Small intestine (tissue), 16 donors: Measurements from ENCODE around the gene SFXN5. TPM values are rescaled to one million over a fixed set of nuclear protein-coding genes. Genes with fewer than 3 reads are reported as not detected.
"Not testable (repeated sequence)": the region's sequence is repeated elsewhere in the genome, so short reads cannot be mapped to it uniquely, and the experiment has no call there.

Source experiments
- DNase-seq, 2 donors: peaks; one replicate each; pipeline versions ENCODE4 v3.0.0 to v3.0.0-alpha.2; 2013
- FAIRE-seq: peaks from 2 replicates; lab custom pipeline; 2012; peaks lifted over from hg19 to GRCh38; lab: Jason Lieb, UNC
- H3K27ac ChIP-seq, 3 donors: one replicate each; pipeline ENCODE4 v1.5.1; 2013; ENCODE audit warnings: low read length in 2 of 3, mild to moderate bottlenecking in 2 of 3, control low read depth in 1 of 3, inconsistent platforms in 1 of 3, low read depth in 1 of 3, moderate library complexity in 1 of 3
- H3K27me3 ChIP-seq, 3 donors: one replicate each; pipeline ENCODE4 v1.6.1; 2013; ENCODE audit warnings: low read length in 3 of 3, inconsistent platforms in 1 of 3; ENCODE audit not compliant: control insufficient read depth in 3 of 3, insufficient read depth in 3 of 3
- H3K36me3 ChIP-seq, 3 donors: one replicate each; pipeline ENCODE4 v1.6.1; 2013; ENCODE audit warnings: low read length in 3 of 3, inconsistent platforms in 1 of 3, low read depth in 1 of 3, mild to moderate bottlenecking in 1 of 3, moderate library complexity in 1 of 3; ENCODE audit not compliant: control insufficient read depth in 3 of 3, insufficient read depth in 2 of 3
- H3K4me1 ChIP-seq, 3 donors: one replicate each; pipeline ENCODE4 v1.6.1; 2013; ENCODE audit warnings: low read length in 2 of 3, inconsistent platforms in 1 of 3, low read depth in 1 of 3, mild to moderate bottlenecking in 1 of 3, moderate library complexity in 1 of 3; ENCODE audit not compliant: control insufficient read depth in 3 of 3, insufficient read depth in 2 of 3
- H3K4me3 ChIP-seq, 3 donors: one replicate each; pipeline ENCODE4 v1.5.1; 2013; ENCODE audit warnings: low read length in 3 of 3, control low read depth in 1 of 3, inconsistent platforms in 1 of 3, low read depth in 1 of 3, mild to moderate bottlenecking in 1 of 3, moderate library complexity in 1 of 3
- H3K9me3 ChIP-seq, 2 donors: one replicate each; pipeline ENCODE4 v1.6.1; 2013; ENCODE audit warnings: low read depth in 1 of 2, low read length in 1 of 2; ENCODE audit not compliant: control insufficient read depth in 2 of 2, insufficient read depth in 1 of 2
- WGBS, 3 donors: extraction: QIAGEN DNeasy Blood & Tissue Kit; methylation state at CpG; one replicate each; pipeline ENCODE4 v1.1.7; 2013; 5-methylcytosine and 5-hydroxymethylcytosine counted together
- long read RNA-seq, 10 donors: transcript quantifications; one replicate each; lab custom pipeline, GENCODE V29; 2026
- polyA plus RNA-seq, 4 donors: library from polyadenylated mRNA; stranded (reverse) in 3 of 4; unstranded in 1 of 4; fragments of 200-250 nt in 3 of 4; fragments of 120-200 nt in 1 of 4; gene quantifications; one replicate each; pipeline versions ENCODE4 v1.2.1 to v1.2.3, GENCODE V29; 2013
- donor health status: healthy with polysubstance abuse.
- donor health status: control.
- donor health status: control.
- donor health status: Bipolar disorder and iron deficiency.
- donor health status: healthy.

SFXN5 gene
- 10 to 100 TPM in 2 of 4 donors, 1 to 10 TPM in 2; 5.4 to 28.5 (median 9.8) TPM for polyA plus RNA-seq
- long read RNA-seq, donor 1, result 0 reads
- long read RNA-seq, donor 2, result 0 reads
- long read RNA-seq, donor 3, result 0 reads
- long read RNA-seq, donor 4, result 0 reads
- long read RNA-seq, donor 5, result 0 reads
- long read RNA-seq, donor 6, result 0 reads
- long read RNA-seq, donor 7, result 0 reads
- long read RNA-seq, donor 8, result 0 reads
- long read RNA-seq, donor 9, result 0 reads
- long read RNA-seq, donor 10, full-length matches to known transcripts, result 2 of 2 reads
- long read RNA-seq, donor 10, partial matches to known transcripts, result 0 of 2 reads
- long read RNA-seq, donor 10, other reads (novel, unspliced or antisense), result 0 of 2 reads

- Histone ChIP-seq H3K27me3 (no peaks in the 10 kb centered on the region), H3K4me3 (peak within 1 kb of the TSS; percentile 93 to 98 (median 97)), H3K27ac (peak within 1 kb of the TSS; percentile 84 to 99 (median 98)), H3K9me3 (no peaks in the 10 kb centered on the region), H3K36me3 (peaks cover 0 to 35% (median 0%) of the 10 kb centered on the region in 3 donors), H3K4me1 (peaks cover 0 to 7% (median 0%) of the 10 kb centered on the region in 3 donors)
- WGBS, 3 donors, result 1% methylated on average over 54 to 67 of the region's 67 CpGs
- FAIRE-seq (no peak), DNase-seq (peak; percentile 98)
Measured at GRCh38 chr2:73071360-73072128, at the start of gene SFXN5. Gene SFXN5 (minus strand): TSS chr2:73071712. CDS start chr2:73071705, 7 bp downstream.

GRCh38 chr2:73119611-73120239, 48.2 kb upstream of the SFXN5 start:
- H3K4me1 ChIP-seq, H3K9me3 ChIP-seq, H3K36me3 ChIP-seq, FAIRE-seq, H3K27me3 ChIP-seq, H3K4me3 ChIP-seq, H3K27ac ChIP-seq: not testable (repeated sequence)
- DNase-seq, result peak in 1 of 2 donors; percentile 13
- WGBS, 3 donors, result 69 to 84% (median 82%) methylated on average over 11 of the region's 11 CpGs

- DNase-seq (no peak), FAIRE-seq (no peak)
- H3K4me1 ChIP-seq, result no peaks in the 10 kb centered on the region
- WGBS, 3 donors, result 41 to 68% (median 50%) methylated on average over 1 of the region's 1 CpG
- H3K27ac ChIP-seq, result no peak overlapping the region
- no peak overlapping the region for H3K4me3 ChIP-seq
- no peaks in the 10 kb centered on the region for H3K27me3 ChIP-seq
- H3K9me3 ChIP-seq, result no peaks in the 10 kb centered on the region
- no peaks in the 10 kb centered on the region for H3K36me3 ChIP-seq
Measured at GRCh38 chr2:73117441-73117840, 45.9 kb upstream of the SFXN5 start.

- Histone ChIP-seq H3K9me3 (no peaks in the 10 kb centered on the region), H3K4me1 (peaks cover 0 to 5% (median 2%) of the 10 kb centered on the region in 3 donors), H3K36me3 (no peaks in the 10 kb centered on the region), H3K27me3 (no peaks in the 10 kb centered on the region), H3K27ac (no peak overlapping the region), H3K4me3 (no peak overlapping the region)
- DNase-seq, result no peak
- no peak for FAIRE-seq
- 65 to 71% (median 67%) methylated on average over 7 to 8 of the region's 8 CpGs for WGBS, 3 donors
Measured at GRCh38 chr2:73116182-73116960, 44.9 kb upstream of the SFXN5 start.

GRCh38 chr2:73114273-73114867, 42.9 kb upstream of the SFXN5 start:
- FAIRE-seq (no peak), DNase-seq (no peak)
- no peaks in the 10 kb centered on the region for H3K27me3 ChIP-seq
- no peaks in the 10 kb centered on the region for H3K9me3 ChIP-seq
- H3K36me3 ChIP-seq, result peaks cover 0 to 2% (median 0%) of the 10 kb centered on the region in 3 donors
- H3K4me3 ChIP-seq, result no peak overlapping the region
- peaks cover 0 to 21% (median 2%) of the 10 kb centered on the region in 3 donors for H3K4me1 ChIP-seq
- no peak overlapping the region for H3K27ac ChIP-seq
- 66 to 90% (median 78%) methylated on average over 4 of the region's 4 CpGs for WGBS, 3 donors

- Histone ChIP-seq H3K36me3 (peaks cover 0 to 2% (median 0%) of the 10 kb centered on the region in 3 donors), H3K9me3 (no peaks in the 10 kb centered on the region), H3K4me3 (peak within 1 kb of the TSS; percentile 75 to 81 (median 76)), H3K27me3 (no peaks in the 10 kb centered on the region), H3K27ac (peak within 1 kb of the TSS; percentile 5 to 78 (median 72)), H3K4me1 (peaks cover 0 to 21% (median 2%) of the 10 kb centered on the region in 3 donors)
- DNase-seq (peak; percentile 64 to 87), FAIRE-seq (no peak)
- WGBS, 3 donors, result 1% methylated on average over 54 to 93 of the region's 93 CpGs
Measured at GRCh38 chr2:73112913-73113854, 41.7 kb upstream of the SFXN5 start, which contains the start of gene RAB11FIP5. Gene RAB11FIP5 (minus strand): TSS chr2:73112948. CDS start chr2:73112777, 171 bp downstream.
